GM19467 (cell line): ENCODE data around the gene CGREF1.

ENCODE experiments used
- ATAC-seq: cut with Tn5 transposase; IDR thresholded peaks from one replicate; pipeline ENCODE4 v1.9.1; 2021; ENCODE audit warnings: mild to moderate bottlenecking, moderate library complexity; ENCODE audit not compliant: unreplicated experiment

The CGREF1 gene

DNA sequence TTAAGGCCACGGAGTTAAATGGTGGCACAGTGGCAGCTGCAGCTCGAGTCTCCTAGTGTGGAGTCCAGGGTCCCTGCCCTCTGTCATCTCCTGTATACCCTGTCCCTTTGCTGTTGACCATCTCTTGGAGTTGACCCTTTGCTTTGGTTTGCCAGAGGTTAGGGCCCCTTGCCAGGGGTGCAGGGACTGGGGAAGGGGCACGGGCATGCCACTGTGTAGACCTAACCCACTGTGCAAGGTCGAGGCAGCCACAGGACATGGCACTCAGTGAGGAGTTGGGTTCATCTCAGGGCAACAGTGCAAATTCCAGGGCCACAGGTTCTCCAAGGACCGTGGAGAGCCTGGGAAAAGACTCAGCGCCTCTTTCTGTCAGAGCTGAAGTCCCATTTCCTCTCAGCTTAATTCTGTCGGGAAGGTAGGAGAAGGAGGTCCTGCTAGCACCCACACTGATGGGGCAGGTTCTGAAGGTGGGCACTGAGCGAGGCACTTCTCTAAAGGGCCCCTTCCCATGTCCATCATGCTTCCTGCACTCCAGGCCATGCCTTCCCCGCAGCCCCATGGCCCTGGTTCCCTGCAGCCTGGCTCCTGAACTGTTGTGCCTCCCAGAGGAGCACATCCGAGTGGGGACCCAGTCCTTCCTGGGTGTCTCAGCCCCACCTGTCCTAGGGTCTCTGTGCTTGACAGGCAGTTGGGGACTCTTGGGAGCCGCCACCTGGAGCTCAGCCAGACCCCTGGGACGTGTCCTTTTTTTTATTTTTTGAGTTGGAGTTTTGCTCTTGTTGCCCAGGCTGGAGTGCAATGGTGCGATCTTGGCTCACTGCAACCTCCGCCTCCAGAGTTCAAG lies 29.6 kb downstream of the CGREF1 start:
- ATAC-seq = no peak

DNA sequence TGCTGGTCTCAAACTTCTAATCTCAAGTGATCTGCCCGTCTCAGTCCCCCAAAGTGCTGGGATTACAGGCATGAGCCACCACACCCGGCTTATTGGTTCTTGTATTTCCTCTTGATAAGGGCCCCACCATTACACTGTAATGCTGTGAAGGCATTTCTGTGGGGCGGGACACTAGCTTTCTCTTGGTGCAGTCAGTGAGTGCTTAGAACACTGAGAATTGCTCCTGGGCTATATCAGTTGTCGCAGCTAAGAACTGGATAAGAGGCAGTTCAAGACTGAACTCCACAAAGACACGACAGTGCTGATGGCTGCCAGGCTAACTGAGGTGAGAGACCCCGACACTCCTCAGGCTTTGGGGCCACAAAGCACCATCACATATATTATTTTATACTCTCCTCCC lies 30.3 kb downstream of the CGREF1 start:
- no peak for ATAC-seq

DNA sequence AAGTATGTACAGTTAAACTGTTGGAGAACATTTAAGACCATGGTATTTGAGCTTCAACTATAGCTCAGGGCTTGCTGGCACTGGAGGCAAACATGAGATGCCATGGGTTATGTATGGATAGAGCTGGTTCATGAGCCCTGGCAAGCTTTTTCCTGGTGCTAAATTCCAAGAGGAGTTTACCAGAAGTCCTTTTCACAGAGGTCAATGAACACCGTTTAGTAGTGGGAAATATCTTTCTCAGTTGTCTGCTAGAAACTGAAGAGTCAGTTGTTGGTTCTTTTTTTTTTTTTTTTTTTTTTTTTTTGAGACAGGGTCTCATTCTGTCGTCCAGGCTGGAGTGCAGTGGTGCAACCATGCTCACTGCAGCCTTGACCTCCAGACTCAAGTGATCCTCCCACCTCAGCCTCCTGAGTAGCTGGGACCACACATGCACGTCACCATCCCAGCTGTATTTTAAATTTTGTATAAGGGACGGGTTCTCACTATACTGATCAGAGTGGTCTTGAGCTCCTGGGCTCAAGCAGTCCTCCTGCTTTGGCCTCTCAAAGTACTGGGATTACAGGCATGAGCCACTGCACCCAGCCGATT lies 31.0 kb downstream of the CGREF1 start:
- no peak for ATAC-seq

DNA sequence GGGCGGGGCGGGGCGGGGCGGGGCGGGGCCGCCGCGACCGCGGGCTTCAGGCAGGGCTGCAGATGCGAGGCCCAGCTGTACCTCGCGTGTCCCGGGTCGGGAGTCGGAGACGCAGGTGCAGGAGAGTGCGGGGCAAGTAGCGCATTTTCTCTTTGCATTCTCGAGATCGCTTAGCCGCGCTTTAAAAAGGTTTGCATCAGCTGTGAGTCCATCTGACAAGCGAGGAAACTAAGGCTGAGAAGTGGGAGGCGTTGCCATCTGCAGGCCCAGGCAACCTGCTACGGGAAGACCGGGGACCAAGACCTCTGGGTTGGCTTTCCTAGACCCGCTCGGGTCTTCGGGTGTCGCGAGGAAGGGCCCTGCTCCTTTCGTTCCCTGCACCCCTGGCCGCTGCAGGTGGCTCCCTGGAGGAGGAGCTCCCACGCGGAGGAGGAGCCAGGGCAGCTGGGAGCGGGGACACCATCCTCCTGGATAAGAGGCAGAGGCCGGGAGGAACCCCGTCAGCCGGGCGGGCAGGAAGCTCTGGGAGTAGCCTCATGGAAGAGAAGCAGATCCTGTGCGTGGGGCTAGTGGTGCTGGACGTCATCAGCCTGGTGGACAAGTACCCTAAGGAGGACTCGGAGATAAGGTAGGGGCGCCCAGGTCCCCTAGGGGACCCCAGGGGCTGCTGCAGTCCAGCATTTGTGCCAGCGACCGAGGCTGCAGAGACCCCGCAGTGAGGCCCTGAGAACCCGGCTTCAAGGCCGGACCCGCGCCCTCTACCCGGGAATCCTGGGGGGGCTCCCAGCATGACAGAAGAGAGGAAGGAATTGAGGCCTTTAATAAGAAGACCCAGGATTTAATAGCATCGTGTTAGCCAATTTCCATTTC lies 32.0 kb downstream of the CGREF1 start, which contains the start of gene KHK:
TSS of gene KHK (plus strand) at position 49 of the 870 bp plus-strand sequence. CDS start at position 537, 488 bp downstream.
- ATAC-seq = no peak

DNA sequence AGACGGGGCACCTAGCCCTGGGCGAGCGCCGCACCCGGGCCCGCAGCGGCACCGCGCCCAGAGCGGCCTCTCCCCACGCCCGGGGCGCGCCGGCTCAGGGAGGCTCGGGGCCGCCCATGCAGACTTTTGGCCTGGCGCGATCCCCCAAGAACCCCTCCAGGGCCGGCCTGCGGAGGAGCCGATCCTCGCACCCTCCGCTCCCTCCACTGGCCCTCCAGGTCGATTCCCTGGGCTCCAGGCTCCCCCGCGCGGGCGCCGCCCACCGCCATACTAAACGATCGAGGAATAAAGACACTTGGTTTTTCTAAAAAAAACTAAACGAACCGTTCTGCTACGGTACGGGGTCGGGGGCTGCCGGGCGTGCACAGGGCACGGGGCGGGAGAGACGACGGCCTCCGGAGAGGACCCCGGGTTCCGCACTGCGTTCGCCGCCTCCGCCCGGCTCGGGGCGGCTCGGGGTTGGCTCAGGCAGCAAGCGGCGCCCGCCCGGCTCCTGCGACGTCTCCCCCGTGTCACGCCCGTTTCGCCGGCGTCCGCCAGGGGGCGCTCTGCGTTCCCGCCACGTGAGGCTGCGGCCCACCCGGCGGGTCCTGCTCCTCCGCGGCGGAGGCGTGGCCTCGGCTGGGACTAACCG lies 32.7 kb downstream of the CGREF1 start:
- ATAC-seq = peak; percentile 64

DNA sequence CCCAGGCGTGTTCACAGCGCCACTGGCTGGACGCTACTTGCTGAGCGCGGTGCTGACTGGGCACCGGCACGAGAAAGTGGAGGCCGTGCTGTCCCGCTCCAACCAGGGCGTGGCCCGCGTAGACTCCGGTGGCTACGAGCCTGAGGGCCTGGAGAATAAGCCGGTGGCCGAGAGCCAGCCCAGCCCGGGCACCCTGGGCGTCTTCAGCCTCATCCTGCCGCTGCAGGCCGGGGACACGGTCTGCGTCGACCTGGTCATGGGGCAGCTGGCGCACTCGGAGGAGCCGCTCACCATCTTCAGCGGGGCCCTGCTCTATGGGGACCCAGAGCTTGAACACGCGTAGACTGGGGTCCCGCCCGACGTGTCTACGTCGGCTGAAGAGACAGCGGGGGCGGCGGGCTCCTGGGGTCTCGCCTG lies 33.2 kb downstream of the CGREF1 start:
- peak; percentile 9 for ATAC-seq

DNA sequence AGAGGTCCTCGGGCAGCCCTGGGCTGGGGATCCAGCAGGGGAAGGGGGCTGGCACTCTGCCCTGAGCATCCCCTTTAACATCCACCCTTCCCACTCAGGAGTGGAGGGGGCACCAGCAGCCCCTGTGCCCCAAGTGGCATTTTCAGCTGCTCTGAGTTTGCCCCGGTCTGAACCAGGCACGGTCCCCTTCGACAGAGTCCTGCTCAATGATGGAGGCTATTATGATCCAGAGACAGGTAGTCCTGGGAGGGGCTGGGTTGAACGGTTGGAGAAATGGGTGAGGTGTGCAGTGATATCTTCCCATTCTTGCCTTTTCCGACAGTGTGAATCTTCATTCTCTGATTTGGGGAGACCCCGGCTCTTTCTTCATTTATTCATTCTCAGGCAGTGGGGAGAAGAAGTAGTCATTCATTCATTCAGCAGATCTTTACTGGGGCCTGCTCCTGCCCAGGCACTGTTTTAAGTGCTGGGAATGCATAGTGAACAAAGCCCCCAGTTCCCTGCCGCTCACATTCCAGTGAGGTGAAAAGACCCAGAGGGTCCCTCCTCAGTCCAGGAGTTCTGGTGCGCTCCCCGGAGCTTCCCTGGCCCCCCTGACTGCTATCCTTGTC lies 33.8 kb downstream of the CGREF1 start:
- ATAC-seq = no peak

DNA sequence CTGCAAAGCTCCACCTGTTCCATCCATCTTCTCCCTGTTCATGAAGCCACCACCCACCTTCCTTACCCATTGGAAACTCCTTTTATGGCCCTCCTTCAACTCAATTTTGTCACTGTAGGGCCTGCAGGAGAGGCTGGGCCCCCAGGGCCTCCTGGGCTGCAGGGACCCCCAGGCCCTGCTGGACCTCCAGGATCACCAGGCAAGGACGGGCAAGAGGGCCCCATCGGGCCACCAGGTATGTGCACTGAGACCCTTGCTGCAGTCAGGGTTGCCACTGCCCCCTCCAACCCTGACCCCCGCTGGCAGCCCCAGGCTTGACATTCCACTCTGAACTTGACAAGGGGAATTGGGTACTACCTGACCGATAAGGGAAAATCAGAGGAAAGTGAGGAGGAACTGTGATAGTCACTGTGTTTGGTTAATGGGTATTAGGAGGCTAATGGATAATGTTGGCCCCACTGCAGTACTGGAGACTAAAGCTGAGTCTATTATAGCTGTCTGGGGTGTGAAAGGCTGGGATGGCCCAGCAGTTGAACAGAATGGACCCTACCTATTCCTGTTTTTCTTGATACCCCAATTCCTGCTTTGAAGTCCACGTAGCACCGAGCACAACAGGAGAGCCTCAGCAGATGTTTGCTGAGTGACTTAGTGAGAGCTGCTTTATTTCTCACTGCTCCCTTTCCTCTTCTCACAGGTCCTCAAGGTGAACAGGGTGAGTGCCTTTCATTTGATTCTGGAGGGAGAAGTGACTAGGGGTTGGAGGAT lies 34.4 kb downstream of the CGREF1 start:
- no peak for ATAC-seq

DNA sequence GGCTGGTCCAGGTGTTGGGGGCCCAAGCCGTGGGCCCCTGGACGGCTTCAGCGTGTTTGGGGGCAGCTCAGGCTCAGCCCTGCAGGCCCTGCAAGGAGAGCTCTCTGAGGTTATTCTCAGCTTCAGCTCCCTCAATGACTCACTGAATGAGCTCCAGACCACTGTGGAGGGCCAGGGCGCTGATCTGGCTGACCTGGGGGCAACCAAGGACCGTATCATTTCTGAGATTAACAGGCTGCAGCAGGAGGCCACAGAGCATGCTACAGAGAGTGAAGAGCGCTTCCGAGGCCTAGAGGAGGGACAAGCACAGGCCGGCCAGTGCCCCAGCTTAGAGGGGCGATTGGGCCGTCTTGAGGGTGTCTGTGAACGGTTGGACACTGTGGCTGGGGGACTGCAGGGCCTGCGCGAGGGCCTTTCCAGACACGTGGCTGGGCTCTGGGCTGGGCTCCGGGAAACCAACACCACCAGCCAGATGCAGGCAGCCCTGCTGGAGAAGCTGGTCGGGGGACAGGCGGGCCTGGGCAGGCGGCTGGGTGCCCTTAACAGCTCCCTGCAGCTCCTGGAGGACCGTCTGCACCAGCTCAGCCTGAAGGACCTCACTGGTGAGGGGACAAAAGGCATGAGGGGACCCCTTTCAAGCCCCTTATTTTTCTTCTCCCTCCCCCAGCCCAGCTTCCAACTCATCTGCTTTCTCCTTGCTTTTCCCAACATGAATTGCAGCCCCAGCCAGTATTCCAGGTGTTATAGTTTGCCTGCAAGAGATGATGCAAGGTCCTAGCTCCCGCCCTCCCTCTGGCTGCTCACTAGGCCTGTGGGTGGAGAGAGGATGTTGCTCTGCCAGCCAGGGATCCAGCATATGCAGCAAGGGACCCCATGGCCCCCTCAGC lies 35.3 kb downstream of the CGREF1 start:
- ATAC-seq = no peak

DNA sequence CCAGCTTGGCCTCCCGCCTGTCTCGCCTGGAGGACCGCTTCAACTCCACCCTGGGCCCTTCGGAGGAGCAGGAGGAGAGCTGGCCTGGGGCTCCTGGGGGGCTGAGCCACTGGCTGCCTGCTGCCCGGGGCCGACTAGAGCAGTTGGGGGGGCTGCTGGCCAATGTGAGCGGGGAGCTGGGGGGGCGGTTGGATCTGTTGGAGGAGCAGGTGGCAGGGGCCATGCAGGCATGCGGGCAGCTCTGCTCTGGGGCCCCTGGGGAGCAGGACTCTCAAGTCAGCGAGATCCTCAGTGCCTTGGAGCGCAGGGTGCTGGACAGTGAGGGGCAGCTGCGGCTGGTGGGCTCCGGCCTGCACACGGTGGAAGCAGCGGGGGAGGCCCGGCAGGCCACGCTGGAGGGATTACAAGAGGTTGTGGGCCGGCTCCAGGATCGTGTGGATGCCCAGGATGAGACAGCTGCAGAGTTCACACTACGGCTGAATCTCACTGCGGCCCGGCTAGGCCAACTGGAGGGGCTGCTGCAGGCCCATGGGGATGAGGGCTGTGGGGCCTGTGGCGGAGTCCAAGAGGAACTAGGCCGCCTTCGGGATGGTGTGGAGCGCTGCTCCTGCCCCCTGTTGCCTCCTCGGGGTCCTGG lies 36.0 kb downstream of the CGREF1 start:
- no peak for ATAC-seq

DNA sequence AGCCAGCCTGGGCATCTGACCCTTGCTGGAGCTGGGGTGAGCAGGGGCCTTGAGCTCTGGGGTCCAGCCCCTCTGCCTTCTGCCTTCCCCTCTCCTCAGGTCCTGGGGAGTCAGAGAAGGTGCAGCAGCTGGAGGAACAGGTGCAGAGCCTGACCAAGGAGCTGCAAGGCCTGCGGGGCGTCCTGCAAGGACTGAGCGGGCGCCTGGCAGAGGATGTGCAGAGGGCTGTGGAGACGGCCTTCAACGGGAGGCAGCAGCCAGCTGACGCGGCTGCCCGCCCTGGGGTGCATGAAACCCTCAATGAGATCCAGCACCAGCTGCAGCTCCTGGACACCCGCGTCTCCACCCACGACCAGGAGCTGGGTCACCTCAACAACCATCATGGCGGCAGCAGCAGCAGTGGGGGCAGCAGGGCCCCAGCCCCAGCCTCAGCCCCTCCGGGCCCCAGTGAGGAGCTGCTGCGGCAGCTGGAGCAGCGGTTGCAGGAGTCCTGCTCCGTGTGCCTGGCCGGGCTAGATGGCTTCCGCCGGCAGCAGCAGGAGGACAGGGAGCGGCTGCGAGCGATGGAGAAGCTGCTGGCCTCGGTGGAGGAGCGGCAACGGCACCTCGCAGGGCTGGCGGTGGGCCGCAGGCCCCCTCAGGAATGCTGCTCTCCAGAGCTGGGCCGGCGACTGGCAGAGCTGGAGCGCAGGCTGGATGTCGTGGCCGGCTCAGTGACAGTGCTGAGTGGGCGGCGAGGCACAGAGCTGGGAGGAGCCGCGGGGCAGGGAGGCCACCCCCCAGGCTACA lies 36.8 kb downstream of the CGREF1 start:
- no peak for ATAC-seq

DNA sequence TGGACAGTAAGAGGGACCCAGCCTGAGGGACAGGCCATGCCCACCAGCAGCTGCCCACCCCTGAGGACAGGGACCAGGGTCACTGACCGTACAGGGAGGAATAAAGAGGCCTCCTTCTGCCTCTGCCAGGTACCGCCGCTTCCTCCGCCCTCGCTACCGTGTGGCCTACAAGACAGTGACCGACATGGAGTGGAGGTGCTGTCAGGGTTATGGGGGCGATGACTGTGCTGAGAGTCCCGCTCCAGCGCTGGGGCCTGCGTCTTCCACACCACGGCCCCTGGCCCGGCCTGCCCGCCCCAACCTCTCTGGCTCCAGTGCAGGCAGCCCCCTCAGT lies 38.4 kb downstream of the CGREF1 start:
- ATAC-seq = no peak

DNA sequence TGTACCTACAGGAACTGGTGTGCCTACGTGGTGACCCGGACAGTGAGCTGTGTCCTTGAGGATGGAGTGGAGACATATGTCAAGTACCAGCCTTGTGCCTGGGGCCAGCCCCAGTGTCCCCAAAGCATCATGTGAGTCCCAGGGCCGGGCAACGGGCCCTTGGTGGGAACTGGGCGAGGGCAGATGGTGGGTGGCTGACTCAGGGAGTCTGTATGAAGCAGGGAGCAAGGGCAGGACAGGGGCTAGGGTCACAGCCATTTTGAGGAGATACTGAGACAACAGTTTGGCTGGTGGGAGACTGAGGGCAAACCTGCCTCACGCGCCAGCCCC lies 38.8 kb downstream of the CGREF1 start:
- ATAC-seq = no peak

DNA sequence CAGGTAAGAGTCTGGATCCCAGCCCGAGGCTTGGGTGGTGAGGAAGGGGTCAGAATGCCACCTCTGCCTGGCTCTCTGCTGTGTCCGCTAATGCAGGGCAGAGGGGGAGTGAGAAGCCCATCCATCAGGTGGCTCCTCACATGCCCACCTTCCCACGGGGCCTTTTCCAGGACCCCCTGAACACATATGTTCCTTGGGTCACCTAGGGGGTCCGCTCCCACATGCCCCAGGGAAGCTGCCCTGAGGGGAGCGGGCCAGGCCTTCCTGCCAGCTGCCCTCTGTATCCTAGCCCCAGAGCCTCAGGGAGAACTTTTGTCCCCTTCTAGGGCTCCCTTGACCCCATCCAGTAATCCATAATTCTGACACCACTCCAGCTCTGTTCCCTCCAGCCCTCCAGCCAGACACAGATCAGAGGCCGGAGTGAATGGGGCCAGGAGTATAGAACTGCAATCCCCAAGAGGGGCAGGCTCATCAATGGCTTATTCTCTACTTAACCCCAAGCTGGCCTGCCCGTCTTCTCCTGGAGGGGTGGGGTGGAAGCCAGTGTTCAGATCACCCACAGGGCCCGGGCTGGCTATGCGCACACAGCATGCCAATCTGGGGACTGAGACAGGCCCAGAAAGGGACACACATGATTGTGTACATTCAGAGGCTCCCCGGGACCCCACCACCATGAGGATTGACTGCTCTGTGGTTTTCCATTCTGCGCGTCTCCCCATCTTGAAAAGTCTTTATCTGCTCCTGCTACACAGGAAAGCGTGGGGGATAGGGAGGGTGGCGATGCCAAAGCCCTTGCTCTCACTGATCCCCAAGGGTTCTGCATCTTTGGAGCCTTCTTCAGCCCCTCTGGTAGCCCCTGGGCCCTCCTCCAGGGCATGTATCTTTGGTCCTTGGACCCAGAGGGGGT lies 39.4 kb downstream of the CGREF1 start:
- no peak for ATAC-seq

DNA sequence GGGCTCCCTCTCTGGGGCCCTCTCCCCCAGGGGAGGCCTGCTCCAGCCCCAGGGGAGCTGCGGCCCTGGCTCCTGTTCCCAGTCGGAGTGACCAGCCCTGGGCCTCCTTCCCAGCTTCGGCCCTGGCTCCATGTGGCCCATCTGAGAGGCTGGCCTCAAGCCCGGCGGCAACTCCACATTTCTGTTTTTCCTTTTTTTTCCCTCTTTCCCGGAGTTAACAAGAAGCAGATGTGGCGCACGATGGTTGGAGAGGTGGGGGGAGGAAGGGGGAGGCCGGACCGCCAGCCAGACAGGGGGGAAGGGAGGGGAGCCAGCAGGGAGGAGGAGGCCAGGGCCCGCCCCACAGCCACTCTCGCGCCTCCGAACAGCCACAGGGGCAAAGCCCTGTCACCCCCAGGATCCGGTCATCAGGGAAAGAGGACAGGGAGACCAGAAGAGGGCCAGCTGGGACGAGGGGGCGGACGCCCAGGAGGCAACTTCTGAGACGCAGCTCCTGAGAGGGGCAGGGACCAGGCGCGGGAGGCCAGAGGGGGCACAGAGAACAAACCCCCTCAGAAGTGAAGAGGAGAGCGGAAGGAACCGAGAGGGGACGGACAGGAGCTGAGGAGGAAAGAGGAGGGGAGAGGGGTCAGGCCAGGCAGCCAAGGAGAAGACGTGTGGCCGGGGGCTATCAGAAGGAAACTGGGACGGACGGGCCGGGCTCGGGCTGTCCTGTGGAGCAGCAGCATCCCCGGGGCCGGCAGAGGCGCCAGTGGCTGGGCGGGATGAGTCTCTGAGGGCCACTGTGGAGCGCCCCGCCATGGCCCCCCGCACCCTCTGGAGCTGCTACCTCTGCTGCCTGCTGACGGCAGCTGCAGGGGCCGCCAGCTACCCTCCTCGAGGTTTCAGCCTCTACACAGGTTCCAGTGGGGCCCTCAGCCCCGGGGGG lies 40.4 kb downstream of the CGREF1 start, which contains the start of gene EMILIN1:
TSS of gene EMILIN1 (plus strand) at position 349 of the 928 bp plus-strand sequence. CDS start at position 800, 451 bp downstream.
- ATAC-seq = no peak

DNA sequence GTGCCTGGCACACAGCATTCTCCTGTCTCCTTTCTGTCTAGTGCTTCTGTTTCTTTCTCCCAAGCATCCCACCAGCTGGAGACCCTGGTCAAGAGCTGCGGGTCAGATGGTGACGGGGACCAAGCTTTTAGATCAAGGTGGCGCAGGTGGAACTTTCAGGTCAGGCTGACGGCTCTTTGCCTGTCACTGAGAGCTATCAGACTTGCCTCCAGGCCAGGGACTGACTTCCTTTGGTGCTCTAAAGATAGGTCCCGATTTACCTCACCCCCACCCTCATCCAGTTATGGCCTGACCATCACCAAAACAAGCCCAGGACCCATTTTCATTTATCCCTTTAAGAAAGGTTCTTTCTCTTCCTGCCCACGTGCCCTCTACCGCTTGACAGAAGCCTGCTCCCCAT lies 41.7 kb downstream of the CGREF1 start:
- no peak for ATAC-seq
